ENCODE data around the gene TIGD3.

TIGD3 gene, protein sequence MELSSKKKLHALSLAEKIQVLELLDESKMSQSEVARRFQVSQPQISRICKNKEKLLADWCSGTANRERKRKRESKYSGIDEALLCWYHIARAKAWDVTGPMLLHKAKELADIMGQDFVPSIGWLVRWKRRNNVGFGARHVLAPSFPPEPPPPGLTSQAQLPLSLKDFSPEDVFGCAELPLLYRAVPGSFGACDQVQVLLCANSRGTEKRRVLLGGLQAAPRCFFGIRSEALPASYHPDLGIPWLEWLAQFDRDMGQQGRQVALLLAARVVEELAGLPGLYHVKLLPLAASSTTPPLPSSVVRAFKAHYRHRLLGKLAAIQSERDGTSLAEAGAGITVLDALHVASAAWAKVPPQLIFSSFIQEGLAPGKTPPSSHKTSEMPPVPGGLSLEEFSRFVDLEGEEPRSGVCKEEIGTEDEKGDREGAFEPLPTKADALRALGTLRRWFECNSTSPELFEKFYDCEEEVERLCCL

DNA sequence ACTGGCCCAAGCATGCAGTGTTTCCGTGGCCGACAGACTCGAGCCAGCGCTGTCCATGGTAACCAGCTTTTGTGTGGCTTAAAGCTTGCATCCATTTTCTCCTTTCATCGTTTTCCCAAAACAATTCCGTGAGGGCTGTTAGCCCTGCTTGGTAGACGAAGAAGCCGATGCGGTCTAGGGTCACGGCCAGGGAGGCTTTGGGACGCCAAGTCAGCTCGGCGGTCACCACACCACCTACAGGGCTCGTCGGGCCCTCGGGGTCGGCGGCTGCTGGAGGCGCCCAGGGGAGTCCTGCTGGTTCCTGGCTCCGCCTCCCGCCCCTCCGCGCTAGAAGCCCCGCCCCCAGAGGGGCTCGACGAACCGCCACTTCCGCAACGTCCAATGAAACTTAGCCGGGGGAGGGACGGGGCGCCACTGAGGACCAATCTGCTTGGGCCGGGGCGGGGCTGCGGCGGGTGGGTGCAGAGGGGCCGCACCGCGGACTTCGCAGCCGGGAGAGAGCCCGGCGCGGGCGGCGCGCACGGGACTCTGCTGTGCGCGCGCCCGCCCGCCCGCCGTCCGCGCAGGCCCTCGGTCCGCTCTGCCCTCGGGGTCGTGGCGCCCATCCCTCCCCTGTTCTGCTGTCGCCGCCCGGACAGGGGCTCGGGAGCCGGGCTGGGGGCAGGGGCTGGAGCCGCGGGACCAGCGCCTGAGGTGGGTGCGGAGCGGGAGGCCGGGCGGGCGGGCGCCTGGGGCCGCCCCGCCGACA, at the start of gene TIGD3:
Gene TIGD3 (plus strand): TSS at position 487 of the 748 bp plus-strand sequence. CDS start 1,058 bp downstream, outside the sequence.
- no peak for DNase-seq (ENCODE audit: low read depth, low spot score)
- H3K4me3 ChIP-seq (ENCODE audit: low read depth, low read length): peak within 1 kb of the TSS; percentile 65
- ChIA-PET POLR2A (interaction anchor here (0.6 to 1.2 kb wide), 6 partner anchors 21 to 163 kb away, joined by 3 to 7 read pairs (median 3); partner anchors contain the start of gene DPF2), CTCF (interaction anchor here (0.8 to 6.5 kb wide), 11 partner anchors 9 to 129 kb away, joined by 3 to 63 read pairs (median 6); partner anchors contain the start of genes CDC42EP2 and POLA2)
- TF ChIP-seq, protein P1, sequence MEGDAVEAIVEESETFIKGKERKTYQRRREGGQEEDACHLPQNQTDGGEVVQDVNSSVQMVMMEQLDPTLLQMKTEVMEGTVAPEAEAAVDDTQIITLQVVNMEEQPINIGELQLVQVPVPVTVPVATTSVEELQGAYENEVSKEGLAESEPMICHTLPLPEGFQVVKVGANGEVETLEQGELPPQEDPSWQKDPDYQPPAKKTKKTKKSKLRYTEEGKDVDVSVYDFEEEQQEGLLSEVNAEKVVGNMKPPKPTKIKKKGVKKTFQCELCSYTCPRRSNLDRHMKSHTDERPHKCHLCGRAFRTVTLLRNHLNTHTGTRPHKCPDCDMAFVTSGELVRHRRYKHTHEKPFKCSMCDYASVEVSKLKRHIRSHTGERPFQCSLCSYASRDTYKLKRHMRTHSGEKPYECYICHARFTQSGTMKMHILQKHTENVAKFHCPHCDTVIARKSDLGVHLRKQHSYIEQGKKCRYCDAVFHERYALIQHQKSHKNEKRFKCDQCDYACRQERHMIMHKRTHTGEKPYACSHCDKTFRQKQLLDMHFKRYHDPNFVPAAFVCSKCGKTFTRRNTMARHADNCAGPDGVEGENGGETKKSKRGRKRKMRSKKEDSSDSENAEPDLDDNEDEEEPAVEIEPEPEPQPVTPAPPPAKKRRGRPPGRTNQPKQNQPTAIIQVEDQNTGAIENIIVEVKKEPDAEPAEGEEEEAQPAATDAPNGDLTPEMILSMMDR (IDR thresholded peaks at IDR 0.05; ENCODE audit: insufficient read depth, low read length, missing control alignments): no peak

DNA sequence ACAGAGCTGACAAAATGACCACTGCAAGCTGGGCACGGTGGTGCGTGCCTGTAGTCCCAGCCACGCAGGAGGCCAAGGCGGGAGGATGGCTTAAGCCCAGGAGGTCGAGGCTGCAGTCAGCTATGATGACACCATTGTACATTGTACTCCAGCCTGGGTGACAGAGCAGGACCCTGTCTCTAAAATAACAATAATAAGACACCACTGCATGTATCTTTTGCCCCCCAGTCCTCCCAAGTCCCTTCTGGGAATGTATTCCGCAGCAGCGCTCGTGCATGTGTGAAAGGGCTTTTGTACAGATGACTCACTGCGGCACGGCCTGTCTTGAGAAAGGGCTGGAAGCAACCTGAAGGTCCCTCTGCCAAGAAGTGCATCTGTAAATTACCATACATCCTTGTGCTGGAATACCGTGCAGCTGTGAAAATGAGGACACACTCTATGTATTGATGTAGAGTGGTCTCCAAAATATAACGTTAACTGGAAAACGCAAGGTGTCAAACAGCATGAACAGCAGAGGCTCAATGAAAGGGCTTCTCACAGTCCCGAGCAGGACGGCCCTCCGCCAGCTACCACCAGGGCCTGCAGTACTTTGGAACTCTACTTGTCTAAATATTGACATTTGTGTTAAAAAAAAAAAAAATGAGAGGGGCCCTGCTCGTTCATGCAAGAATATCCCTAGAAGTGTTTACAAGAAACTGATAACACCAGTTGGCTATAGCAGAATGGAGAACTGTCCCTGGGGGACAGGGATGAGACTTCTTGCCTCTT, 48.9 kb upstream of the TIGD3 start:
- H3K4me3 ChIP-seq (ENCODE audit: low read depth, low read length): no peak overlapping the region
- TF ChIP-seq, protein P1 (IDR thresholded peaks at IDR 0.05; ENCODE audit: insufficient read depth, low read length, missing control alignments): no peak
- ChIA-PET POLR2A (no interaction called here), CTCF (interaction anchor here (52.1 kb wide), 1 partner anchor 22 kb away, joined by 1993 read pairs; the partner anchor contains the start of genes CDC42EP2 and DPF2)
- no peak for DNase-seq (ENCODE audit: low read depth, low spot score)

DNA sequence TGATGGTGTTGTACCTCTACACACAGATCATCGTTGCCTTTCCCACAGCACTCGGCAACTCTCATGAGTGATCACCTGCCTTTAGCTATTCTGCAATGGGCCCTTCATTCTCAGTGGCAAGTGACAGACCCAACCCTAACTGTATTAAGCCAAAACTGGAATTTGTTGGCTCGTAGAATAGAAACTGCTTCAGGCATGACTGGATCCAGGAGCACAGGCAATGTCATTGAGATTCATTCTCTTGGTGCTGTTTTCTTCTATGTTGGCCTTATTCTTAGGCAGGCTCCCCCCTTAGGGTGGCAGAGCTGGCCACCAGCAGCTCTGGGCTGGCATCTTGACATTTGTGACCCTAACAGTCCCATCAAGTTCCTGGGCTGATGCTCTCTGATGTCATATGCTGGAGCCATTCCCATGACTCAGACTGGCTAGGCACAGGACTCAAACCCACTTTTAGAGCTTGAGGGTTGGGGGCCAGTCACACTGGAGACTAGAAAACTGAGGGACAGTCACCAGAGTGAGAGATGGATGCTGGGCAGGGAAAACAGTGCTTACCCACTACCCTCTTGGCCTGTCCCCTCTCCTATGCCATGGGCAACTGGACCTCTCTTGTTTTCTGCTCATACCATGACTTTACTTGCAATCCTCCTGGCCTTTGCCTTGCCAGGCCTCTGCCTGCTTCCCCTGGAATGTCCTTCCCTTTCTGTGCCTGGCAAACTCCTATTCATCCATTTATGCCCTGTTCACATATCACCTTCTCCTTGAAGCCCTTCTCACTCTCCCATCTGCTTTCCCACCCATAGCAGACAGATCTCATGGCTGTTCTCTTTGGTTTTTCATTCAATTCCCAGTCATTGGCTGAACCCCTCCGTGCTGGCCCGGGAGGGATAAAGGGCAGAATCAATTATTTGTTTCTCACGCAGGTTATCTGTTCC, 47.0 kb upstream of the TIGD3 start:
- H3K4me3 ChIP-seq (ENCODE audit: low read depth, low read length): no peak overlapping the region
- ChIA-PET CTCF (interaction anchor here (52.1 kb wide), 1 partner anchor 20 kb away, joined by 1993 read pairs; the partner anchor contains the start of genes CDC42EP2 and DPF2), POLR2A (no interaction called here)
- TF ChIP-seq, protein P1 (IDR thresholded peaks at IDR 0.05; ENCODE audit: insufficient read depth, low read length, missing control alignments): no peak
- no peak for DNase-seq (ENCODE audit: low read depth, low spot score)

DNA sequence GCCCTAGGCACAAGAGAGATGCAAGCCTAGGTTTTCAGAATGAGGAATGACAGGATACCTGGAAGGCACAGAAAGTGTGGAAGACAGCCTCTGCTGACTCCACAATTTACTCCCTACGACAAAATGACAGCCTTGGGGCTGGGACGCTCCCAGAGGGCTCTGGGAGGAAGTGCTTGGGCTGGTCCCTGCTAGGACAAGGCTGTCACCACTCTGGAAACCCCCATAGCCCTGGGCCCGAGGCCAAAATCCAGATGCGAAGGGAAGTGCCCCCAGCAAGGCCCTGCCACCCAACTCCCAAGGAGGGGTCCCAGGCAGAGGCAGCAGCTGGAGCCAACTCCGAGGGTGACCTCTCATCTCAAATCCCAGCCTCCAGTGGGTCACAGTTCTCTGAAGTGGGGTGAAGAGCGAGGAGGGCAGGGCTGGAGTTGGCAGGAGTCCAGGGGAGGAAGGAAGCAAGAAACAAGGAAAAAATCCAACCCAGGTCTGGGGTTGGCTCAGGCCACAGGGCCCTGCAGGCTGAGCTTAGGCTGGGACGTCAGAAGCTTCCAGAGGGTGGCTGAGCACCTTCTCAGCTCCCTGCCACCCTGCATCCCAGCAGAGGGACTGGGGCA, 46.2 kb upstream of the TIGD3 start:
- POLR2A ChIA-PET: no interaction called here
- no peak for DNase-seq (ENCODE audit: low read depth, low spot score)
- CTCF ChIA-PET: interaction anchor here (1.1 to 52.1 kb wide), 3 partner anchors 15 to 22 kb away, joined by 3 to 1993 read pairs (median 3); partner anchors contain the start of genes CDC42EP2 and DPF2
- no peak overlapping the region for H3K4me3 ChIP-seq (ENCODE audit: low read depth, low read length)
- TF ChIP-seq, protein P1 (IDR thresholded peaks at IDR 0.05; ENCODE audit: insufficient read depth, low read length, missing control alignments): no peak

DNA sequence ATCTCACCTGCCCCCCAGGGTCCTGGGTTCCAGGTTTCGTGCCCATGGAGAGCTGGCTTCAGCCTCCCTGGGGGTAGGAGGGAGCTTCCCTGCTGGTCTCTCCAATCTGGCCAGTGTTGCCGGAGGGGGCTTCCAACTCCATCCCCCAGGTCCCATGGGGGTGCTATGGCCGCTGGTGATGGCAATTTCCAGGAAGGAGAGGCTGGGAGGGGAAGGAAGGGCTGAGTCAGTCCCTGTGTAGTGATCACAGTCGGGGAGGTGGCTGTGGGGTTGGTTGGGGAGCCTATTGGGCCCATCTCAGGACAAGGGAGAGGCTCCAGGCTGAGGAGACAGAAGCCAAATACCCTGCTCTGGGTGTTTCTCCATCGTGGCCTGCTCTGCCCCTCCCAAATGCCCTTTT, 45.5 kb upstream of the TIGD3 start:
- DNase-seq (ENCODE audit: low read depth, low spot score): no peak
- TF ChIP-seq, protein P1 (IDR thresholded peaks at IDR 0.05; ENCODE audit: insufficient read depth, low read length, missing control alignments): no peak
- POLR2A ChIA-PET: no interaction called here
- H3K4me3 ChIP-seq (ENCODE audit: low read depth, low read length): no peak overlapping the region
- CTCF ChIA-PET: interaction anchor here (1.1 to 52.1 kb wide), 3 partner anchors 15 to 23 kb away, joined by 3 to 1993 read pairs (median 3); partner anchors contain the start of genes CDC42EP2 and DPF2

Data from AG04449 (cell line).